Middle frontal gyrus (tissue), 1 donor: ENCODE measurements around the gene GBE1.
A peak's percentile ranks its signal among the peaks of the same experiment; 100 is the strongest.
"Not testable (repeated sequence)": the region's sequence is repeated elsewhere in the genome, so short reads cannot be mapped to it uniquely, and the experiment has no call there.

Experiments
- DNase-seq: peaks from one replicate; pipeline ENCODE4 v3.0.0-alpha.2; 2015; ENCODE audit warnings: low spot score; ENCODE audit errors: extremely low spot score

The GBE1 gene

GRCh38 chr3:81760924-81761903, at the start of gene GBE1:
GBE1 (minus strand) TSS chr3:81761645; CDS start chr3:81761517, 128 bp downstream.
- peak; percentile 79 for DNase-seq

- DNase-seq = no peak
These were observed 47.5 kb upstream of the GBE1 start for GRCh38 chr3:81808900-81809299.

GRCh38 chr3:81799403-81799802, 38.0 kb upstream of the GBE1 start:
- no peak for DNase-seq

GRCh38 chr3:81793410-81793809, 32.0 kb upstream of the GBE1 start:
- DNase-seq = no peak

- no peak for DNase-seq
These were observed 28.7 kb upstream of the GBE1 start for GRCh38 chr3:81790117-81790516.

- no peak for DNase-seq
These were observed 28.2 kb upstream of the GBE1 start for GRCh38 chr3:81789691-81790090.

- DNase-seq = no peak
These were observed 27.2 kb upstream of the GBE1 start for GRCh38 chr3:81788610-81789009.

- DNase-seq = no peak
These were observed 26.6 kb upstream of the GBE1 start for GRCh38 chr3:81788044-81788443.

GRCh38 chr3:81782585-81782984, 21.1 kb upstream of the GBE1 start:
- no peak for DNase-seq

- no peak for DNase-seq
These were observed 17.3 kb upstream of the GBE1 start for GRCh38 chr3:81778678-81779182.

- DNase-seq = no peak
These were observed 15.2 kb upstream of the GBE1 start for GRCh38 chr3:81776643-81777042.

GRCh38 chr3:81770710-81771109, 9.3 kb upstream of the GBE1 start:
- no peak for DNase-seq

GRCh38 chr3:81769299-81769698, 7.9 kb upstream of the GBE1 start:
- DNase-seq = no peak

- not testable (repeated sequence) for DNase-seq
These were observed 5.9 kb upstream of the GBE1 start for GRCh38 chr3:81767250-81767859.

- DNase-seq = no peak
These were observed 4.0 kb upstream of the GBE1 start for GRCh38 chr3:81765400-81765799.

- DNase-seq = no peak
These were observed 3.2 kb upstream of the GBE1 start for GRCh38 chr3:81764665-81765064.

GRCh38 chr3:81764002-81764401, 2.6 kb upstream of the GBE1 start:
- no peak for DNase-seq

GRCh38 chr3:81763001-81763400, 1.6 kb upstream of the GBE1 start:
- DNase-seq = no peak

GRCh38 chr3:81761904-81762580, 597 bp upstream of the GBE1 start:
- no peak for DNase-seq

- DNase-seq = no peak
These were observed 1.2 kb downstream of the GBE1 start for GRCh38 chr3:81760215-81760614.

GRCh38 chr3:81758771-81759170, 2.7 kb downstream of the GBE1 start:
- not testable (repeated sequence) for DNase-seq

GRCh38 chr3:81758275-81758674, 3.2 kb downstream of the GBE1 start:
- DNase-seq = no peak
